ENCODE results near the gene PDE2A. TPM values are rescaled to one million over a fixed set of nuclear protein-coding genes. Genes with fewer than 3 reads are reported as not detected.

PDE2A gene
- polyA plus RNA-seq, 1 donor (not counting 4 experiments of a cell fraction or from before 2014, with no cell fraction given) = 0.38 TPM

- no peak for DNase-seq (ENCODE audit: low read depth, low spot score)
- FAIRE-seq = no peak
- Histone ChIP-seq H4K20me1 (ENCODE audit: control insufficient read depth, extremely low read depth, insufficient read depth, low read length) (no peaks in the 10 kb centered on the region), H3K27ac (ENCODE audit: control insufficient read depth, insufficient read depth, low read length) (no peak overlapping the region), H3K4me1 (ENCODE audit: control insufficient read depth, extremely low read depth, insufficient read depth, low read length) (no peaks in the 10 kb centered on the region), H3K9me3 (ENCODE audit: control insufficient read depth, low read depth, low read length) (no peaks in the 10 kb centered on the region), H3K9ac (ENCODE audit: control insufficient read depth, extremely low read depth, insufficient read depth, low read length) (no peak overlapping the region), H3K4me2 (ENCODE audit: control insufficient read depth, extremely low read depth, insufficient read depth, low read depth, low read length) (no peak overlapping the region), H3K27me3 (ENCODE audit: control insufficient read depth, extremely low read depth, insufficient read depth, low read length) (peaks cover 32% of the 10 kb centered on the region), H3K79me2 (ENCODE audit: control insufficient read depth, insufficient read depth, low read length) (no peaks in the 10 kb centered on the region), H2AFZ (ENCODE audit: control insufficient read depth, low read length) (no peak overlapping the region), H3K4me3 (ENCODE audit: control insufficient read depth in 2 of 3, extremely low read depth in 1 of 3, insufficient read depth in 2 of 3, low read depth in 1 of 3, low read length in 3 of 3) (no peak overlapping the region), H3K9me1 (ENCODE audit: control insufficient read depth, extremely low read depth, insufficient read depth, low read length) (no peaks in the 10 kb centered on the region), H3K36me3 (ENCODE audit: control insufficient read depth in 2 of 2, extremely low read depth in 1 of 2, insufficient read depth in 2 of 2, low read length in 2 of 2) (no peaks in the 10 kb centered on the region)
- no peak for TF ChIP-seq EZH2 (IDR thresholded peaks at IDR 0.05; ENCODE audit: low read length)
- TF ChIP-seq, protein P1, sequence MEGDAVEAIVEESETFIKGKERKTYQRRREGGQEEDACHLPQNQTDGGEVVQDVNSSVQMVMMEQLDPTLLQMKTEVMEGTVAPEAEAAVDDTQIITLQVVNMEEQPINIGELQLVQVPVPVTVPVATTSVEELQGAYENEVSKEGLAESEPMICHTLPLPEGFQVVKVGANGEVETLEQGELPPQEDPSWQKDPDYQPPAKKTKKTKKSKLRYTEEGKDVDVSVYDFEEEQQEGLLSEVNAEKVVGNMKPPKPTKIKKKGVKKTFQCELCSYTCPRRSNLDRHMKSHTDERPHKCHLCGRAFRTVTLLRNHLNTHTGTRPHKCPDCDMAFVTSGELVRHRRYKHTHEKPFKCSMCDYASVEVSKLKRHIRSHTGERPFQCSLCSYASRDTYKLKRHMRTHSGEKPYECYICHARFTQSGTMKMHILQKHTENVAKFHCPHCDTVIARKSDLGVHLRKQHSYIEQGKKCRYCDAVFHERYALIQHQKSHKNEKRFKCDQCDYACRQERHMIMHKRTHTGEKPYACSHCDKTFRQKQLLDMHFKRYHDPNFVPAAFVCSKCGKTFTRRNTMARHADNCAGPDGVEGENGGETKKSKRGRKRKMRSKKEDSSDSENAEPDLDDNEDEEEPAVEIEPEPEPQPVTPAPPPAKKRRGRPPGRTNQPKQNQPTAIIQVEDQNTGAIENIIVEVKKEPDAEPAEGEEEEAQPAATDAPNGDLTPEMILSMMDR (optimal IDR thresholded peaks at IDR 0.05 in 1 of 3, IDR thresholded peaks at IDR 0.05 in 1 of 3, conservative IDR thresholded peaks at IDR 0.05 in 1 of 3; ENCODE audit: extremely low read depth in 1 of 3, insufficient read depth in 2 of 3, low read length in 3 of 3) = no peak
- dilution Hi-C loops (cut with MboI; ENCODE audit: extremely low pct_ligation_motif_present, low sequenced_read_pairs) = no loop called here
These were observed 16.7 kb downstream of the PDE2A start for GRCh38 chr11:72657411-72658100.

GRCh38 chr11:72655896-72656464, 18.2 kb downstream of the PDE2A start:
- no peaks in the 10 kb centered on the region for H4K20me1 ChIP-seq (ENCODE audit: control insufficient read depth, extremely low read depth, insufficient read depth, low read length)
- no peaks in the 10 kb centered on the region for H3K36me3 ChIP-seq (ENCODE audit: control insufficient read depth in 2 of 2, extremely low read depth in 1 of 2, insufficient read depth in 2 of 2, low read length in 2 of 2)
- no peaks in the 10 kb centered on the region for H3K79me2 ChIP-seq (ENCODE audit: control insufficient read depth, insufficient read depth, low read length)
- no peaks in the 10 kb centered on the region for H3K9me1 ChIP-seq (ENCODE audit: control insufficient read depth, extremely low read depth, insufficient read depth, low read length)
- dilution Hi-C loops (cut with MboI; ENCODE audit: extremely low pct_ligation_motif_present, low sequenced_read_pairs) = no loop called here
- H3K27me3 ChIP-seq (ENCODE audit: control insufficient read depth, extremely low read depth, insufficient read depth, low read length) = peaks cover 38% of the 10 kb centered on the region
- TF ChIP-seq, protein P1 (optimal IDR thresholded peaks at IDR 0.05 in 1 of 3, IDR thresholded peaks at IDR 0.05 in 1 of 3, conservative IDR thresholded peaks at IDR 0.05 in 1 of 3; ENCODE audit: extremely low read depth in 1 of 3, insufficient read depth in 2 of 3, low read length in 3 of 3) = no peak
- no peak for TF ChIP-seq EZH2 (IDR thresholded peaks at IDR 0.05; ENCODE audit: low read length)
- H3K4me2 ChIP-seq (ENCODE audit: control insufficient read depth, extremely low read depth, insufficient read depth, low read depth, low read length) = no peak overlapping the region
- FAIRE-seq (no peak), DNase-seq (ENCODE audit: low read depth, low spot score) (no peak)
- no peak overlapping the region for H3K9ac ChIP-seq (ENCODE audit: control insufficient read depth, extremely low read depth, insufficient read depth, low read length)
- no peak overlapping the region for H3K4me3 ChIP-seq (ENCODE audit: control insufficient read depth in 2 of 3, extremely low read depth in 1 of 3, insufficient read depth in 2 of 3, low read depth in 1 of 3, low read length in 3 of 3)
- H3K9me3 ChIP-seq (ENCODE audit: control insufficient read depth, low read depth, low read length) = no peaks in the 10 kb centered on the region
- no peak overlapping the region for H3K27ac ChIP-seq (ENCODE audit: control insufficient read depth, insufficient read depth, low read length)
- H2AFZ ChIP-seq (ENCODE audit: control insufficient read depth, low read length) = no peak overlapping the region
- no peaks in the 10 kb centered on the region for H3K4me1 ChIP-seq (ENCODE audit: control insufficient read depth, extremely low read depth, insufficient read depth, low read length)
